Effector memory CD4-positive, alpha-beta T cell (primary cell): ENCODE data around the gene ICAM5.

ENCODE experiments used
- DNase-seq, 3 donors: peaks; one replicate each; pipeline ENCODE4 v3.0.0-alpha.2; 2020
- H3K27ac ChIP-seq: 2 replicates; pipeline ENCODE4 v1.7.0; 2013; ENCODE audit warnings: mild to moderate bottlenecking, low read length, moderate library complexity; ENCODE audit not compliant: insufficient read depth, poor library complexity, severe bottlenecking
- H3K27me3 ChIP-seq: replicated peaks from 2 replicates; pipeline ENCODE4 v1.7.0; 2013; ENCODE audit warnings: mild to moderate bottlenecking, low read length; ENCODE audit not compliant: insufficient read depth, control insufficient read depth, poor library complexity, severe bottlenecking
- H3K36me3 ChIP-seq: 2 replicates; pipeline ENCODE4 v1.7.0; 2013; ENCODE audit warnings: mild to moderate bottlenecking, low read length, moderate library complexity; ENCODE audit not compliant: control insufficient read depth, insufficient read depth
- H3K4me1 ChIP-seq: 2 replicates; pipeline ENCODE4 v1.7.0; 2013; ENCODE audit warnings: low read length, mild to moderate bottlenecking; ENCODE audit not compliant: control insufficient read depth, insufficient read depth, poor library complexity, severe bottlenecking
- H3K4me3 ChIP-seq: 2 replicates; pipeline ENCODE4 v1.7.0; 2013; ENCODE audit warnings: low read length, low read depth, mild to moderate bottlenecking; ENCODE audit not compliant: insufficient read depth, poor library complexity, severe bottlenecking
- H3K9me3 ChIP-seq: 2 replicates; pipeline ENCODE4 v1.7.0; 2013; ENCODE audit warnings: mild to moderate bottlenecking, low read length, moderate library complexity; ENCODE audit not compliant: control insufficient read depth

ICAM5 gene

GRCh38 chr19:10291554-10292205 lies 1.9 kb downstream of the ICAM5 start:
- Histone ChIP-seq H3K9me3 (no peaks in the 10 kb centered on the region), H3K27me3 (peaks cover 78% of the 10 kb centered on the region), H3K4me3 (peak overlapping the region; percentile 54), H3K27ac (no peak overlapping the region), H3K36me3 (no peaks in the 10 kb centered on the region), H3K4me1 (peaks cover 80% of the 10 kb centered on the region)
- no peak for DNase-seq

- H3K9me3 ChIP-seq, result no peaks in the 10 kb centered on the region
- H3K4me1 ChIP-seq, result peaks cover 74% of the 10 kb centered on the region
- peaks cover 78% of the 10 kb centered on the region for H3K27me3 ChIP-seq
- H3K36me3 ChIP-seq, result no peaks in the 10 kb centered on the region
- peak in 2 of 3 donors; percentile 59 to 61 for DNase-seq
- no peak overlapping the region for H3K27ac ChIP-seq
- peak overlapping the region; percentile 54 for H3K4me3 ChIP-seq
These were observed 2.5 kb downstream of the ICAM5 start for GRCh38 chr19:10292206-10292788.

GRCh38 chr19:10292789-10293636 lies 3.3 kb downstream of the ICAM5 start:
- Histone ChIP-seq H3K9me3 (no peaks in the 10 kb centered on the region), H3K4me3 (no peak overlapping the region), H3K36me3 (no peaks in the 10 kb centered on the region), H3K27me3 (peaks cover 75% of the 10 kb centered on the region), H3K4me1 (peaks cover 66% of the 10 kb centered on the region), H3K27ac (no peak overlapping the region)
- no peak for DNase-seq

- Histone ChIP-seq H3K4me1 (peaks cover 58% of the 10 kb centered on the region), H3K27ac (no peak overlapping the region), H3K9me3 (no peaks in the 10 kb centered on the region), H3K27me3 (peaks cover 67% of the 10 kb centered on the region), H3K36me3 (no peaks in the 10 kb centered on the region), H3K4me3 (no peak overlapping the region)
- DNase-seq, result no peak
These were observed 4.0 kb downstream of the ICAM5 start for GRCh38 chr19:10293637-10294367.

GRCh38 chr19:10294368-10294697 lies 4.6 kb downstream of the ICAM5 start:
- no peaks in the 10 kb centered on the region for H3K9me3 ChIP-seq
- H3K36me3 ChIP-seq, result no peaks in the 10 kb centered on the region
- DNase-seq, result no peak
- no peak overlapping the region for H3K4me3 ChIP-seq
- H3K4me1 ChIP-seq, result peaks cover 53% of the 10 kb centered on the region
- H3K27me3 ChIP-seq, result peaks cover 63% of the 10 kb centered on the region
- no peak overlapping the region for H3K27ac ChIP-seq

GRCh38 chr19:10295305-10295846 lies 5.6 kb downstream of the ICAM5 start:
- Histone ChIP-seq H3K27ac (no peak overlapping the region), H3K9me3 (no peaks in the 10 kb centered on the region), H3K36me3 (no peaks in the 10 kb centered on the region), H3K27me3 (peaks cover 53% of the 10 kb centered on the region), H3K4me3 (peak overlapping the region; percentile 60), H3K4me1 (peaks cover 43% of the 10 kb centered on the region)
- DNase-seq, result peak; percentile 51 to 70 (median 59)

- H3K4me1 ChIP-seq, result peaks cover 36% of the 10 kb centered on the region
- peaks cover 46% of the 10 kb centered on the region for H3K27me3 ChIP-seq
- no peak overlapping the region for H3K27ac ChIP-seq
- DNase-seq, result no peak
- no peaks in the 10 kb centered on the region for H3K36me3 ChIP-seq
- peak overlapping the region; percentile 60 for H3K4me3 ChIP-seq
- no peaks in the 10 kb centered on the region for H3K9me3 ChIP-seq
These were observed 6.3 kb downstream of the ICAM5 start for GRCh38 chr19:10295847-10296591.

GRCh38 chr19:10299545-10300458 lies 10.1 kb downstream of the ICAM5 start:
- H3K27me3 ChIP-seq, result peaks cover 8% of the 10 kb centered on the region
- no peak for DNase-seq
- H3K4me3 ChIP-seq, result no peak overlapping the region
- peaks cover 14% of the 10 kb centered on the region for H3K4me1 ChIP-seq
- H3K9me3 ChIP-seq, result no peaks in the 10 kb centered on the region
- H3K36me3 ChIP-seq, result no peaks in the 10 kb centered on the region
- H3K27ac ChIP-seq, result no peak overlapping the region
